ENCODE measurements around the gene CLEC2B. TPM values are rescaled to one million over a fixed set of nuclear protein-coding genes. Genes with fewer than 3 reads are reported as not detected.
"Not testable (repeated sequence)": the region's sequence is repeated elsewhere in the genome, so short reads cannot be mapped to it uniquely, and the experiment has no call there.

Gene CLEC2B
- 46.4 and 48.9 TPM in 2 replicates for total RNA-seq

DNA sequence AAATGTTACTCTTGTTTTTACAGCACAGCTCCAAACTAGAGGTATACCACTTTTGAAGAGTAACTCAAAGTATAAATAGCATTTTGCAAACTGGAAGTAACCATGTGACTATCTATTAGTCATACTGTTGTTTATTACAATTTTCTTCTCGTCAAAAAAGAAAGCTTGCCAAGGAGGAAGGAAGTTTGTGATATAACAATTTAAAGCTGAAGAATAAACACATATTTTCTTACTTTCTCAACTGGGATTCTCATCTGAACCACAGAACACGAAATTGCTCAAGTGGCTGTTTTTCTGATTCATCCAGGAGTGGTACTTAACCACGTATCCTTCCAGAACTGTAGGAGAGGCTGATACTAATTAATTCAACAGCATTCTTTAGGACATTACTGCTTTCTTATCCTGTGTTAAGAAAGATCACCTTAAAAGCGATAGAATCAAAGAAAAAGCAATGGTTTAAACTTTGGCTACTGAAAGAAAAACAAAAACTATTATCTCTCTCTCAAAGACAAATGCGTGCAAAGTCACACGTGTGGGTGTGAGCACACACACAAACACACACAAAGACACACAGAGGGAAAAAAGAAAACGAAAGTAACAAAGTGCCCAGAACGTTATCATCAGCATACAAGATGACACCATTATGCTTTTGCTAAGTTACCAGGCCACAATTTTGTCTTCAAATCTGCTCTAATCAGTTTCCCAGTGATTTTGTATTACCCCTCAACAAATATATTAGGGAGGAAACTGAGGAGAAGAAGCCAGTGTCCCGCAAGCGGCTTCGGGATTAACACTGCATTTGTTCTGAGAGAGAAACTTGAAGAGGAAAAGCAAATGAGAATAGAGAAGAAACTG lies at the start of gene CLEC2B:
CLEC2B (minus strand) TSS at position 48 of the 855 bp plus-strand sequence.
- intact Hi-C loops (cut with micrococcal nuclease): loop anchor here (1.0 to 10.0 kb wide), 19 partner anchors 38 to 1897 kb away; partner anchors contain the start of genes CD69, CLEC2D, GABARAPL1 and MAGOHB

DNA sequence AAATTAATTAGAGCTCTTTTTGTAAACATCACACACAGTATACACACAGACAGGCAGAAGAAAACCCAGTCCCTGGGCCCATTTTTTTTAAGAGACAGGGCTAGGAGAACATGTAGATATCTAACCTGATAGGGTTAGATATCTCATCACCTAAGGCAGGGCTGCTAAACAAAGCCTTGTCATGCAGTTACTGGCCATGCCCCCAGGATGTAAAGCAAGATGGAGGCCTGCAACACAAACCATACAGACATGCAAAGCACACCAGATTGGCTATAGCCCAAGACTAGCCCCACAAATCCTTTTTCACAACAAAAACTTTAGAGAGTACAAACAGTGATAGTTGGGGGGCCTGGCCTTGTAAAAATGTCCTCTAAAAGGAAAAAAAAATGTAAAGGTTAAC lies 42.6 kb upstream of the CLEC2B start:
- intact Hi-C loops (cut with micrococcal nuclease): no loop called here

DNA sequence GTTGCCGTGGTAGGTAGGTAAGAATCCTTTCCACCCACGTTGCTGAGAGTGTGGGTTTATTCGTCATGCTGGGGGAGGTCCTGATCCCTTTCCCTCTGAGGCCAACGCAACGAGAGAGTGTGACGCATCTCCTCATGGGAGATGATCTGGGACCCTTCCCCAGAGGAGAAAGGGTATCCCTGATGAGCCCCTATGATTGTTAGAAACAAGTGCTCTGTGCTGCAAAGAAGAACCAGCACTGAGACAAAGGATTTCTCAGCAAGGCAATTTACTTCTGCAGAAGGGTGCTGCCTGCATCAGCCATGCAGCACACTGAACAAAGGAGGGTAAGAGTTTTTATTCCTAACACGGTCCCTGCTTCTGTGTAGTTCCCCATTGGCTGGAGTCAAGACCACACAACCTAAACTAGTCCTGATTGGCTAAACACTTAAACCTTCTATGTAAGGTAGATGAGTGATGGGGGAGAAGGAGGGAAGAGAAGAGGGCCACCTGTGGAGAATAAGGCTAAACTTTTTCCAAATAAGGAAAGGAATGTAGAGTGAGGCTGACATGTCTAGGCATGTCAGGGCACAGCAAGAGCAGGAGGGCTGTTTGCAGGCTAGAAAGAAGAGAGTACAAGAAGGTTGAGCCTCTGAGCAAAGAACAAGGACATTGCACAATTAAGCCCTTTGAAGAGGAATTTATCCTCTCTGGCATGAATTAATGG lies 41.7 kb upstream of the CLEC2B start:
- intact Hi-C loops (cut with micrococcal nuclease): no loop called here

DNA sequence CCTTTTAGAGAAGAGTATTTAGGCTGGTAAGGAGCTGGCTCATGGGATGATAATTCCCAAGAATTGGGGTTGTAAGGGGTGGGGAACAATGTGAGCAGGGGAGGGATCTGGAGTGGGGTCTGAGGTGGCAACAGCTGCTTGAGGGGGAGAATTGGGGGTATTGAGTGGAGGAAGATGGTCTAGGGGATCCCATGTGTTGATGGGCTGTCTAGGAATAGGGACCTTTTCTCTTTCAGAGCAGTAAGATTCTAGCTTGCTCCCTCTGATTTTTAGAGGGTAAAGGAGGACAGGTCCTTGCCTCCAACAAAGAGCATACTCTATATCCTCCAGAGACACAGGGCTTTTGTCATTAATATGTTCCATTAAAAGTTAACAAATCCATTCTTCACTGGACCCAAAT lies 40.6 kb upstream of the CLEC2B start:
- intact Hi-C loops (cut with micrococcal nuclease): no loop called here

DNA sequence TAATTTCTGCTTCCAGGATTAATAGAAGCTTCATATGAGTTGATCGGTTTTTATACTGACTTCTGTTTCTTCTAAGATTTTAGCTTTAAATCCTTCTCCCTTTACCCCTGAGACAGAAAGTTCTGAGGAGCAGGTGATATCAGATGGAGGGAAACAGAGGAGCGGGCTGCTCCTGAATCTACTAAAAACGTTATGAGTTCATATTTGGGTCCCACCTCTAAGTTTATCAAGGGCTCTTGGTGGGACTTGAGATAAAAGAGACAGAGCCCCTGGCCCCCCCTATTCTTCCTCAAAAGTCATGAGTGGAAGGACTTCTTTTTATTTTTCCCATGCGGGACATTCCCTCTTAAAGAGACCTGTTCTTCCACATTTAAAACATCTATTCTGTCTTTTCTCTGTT lies 39.2 kb upstream of the CLEC2B start:
- intact Hi-C loops (cut with micrococcal nuclease): no loop called here

DNA sequence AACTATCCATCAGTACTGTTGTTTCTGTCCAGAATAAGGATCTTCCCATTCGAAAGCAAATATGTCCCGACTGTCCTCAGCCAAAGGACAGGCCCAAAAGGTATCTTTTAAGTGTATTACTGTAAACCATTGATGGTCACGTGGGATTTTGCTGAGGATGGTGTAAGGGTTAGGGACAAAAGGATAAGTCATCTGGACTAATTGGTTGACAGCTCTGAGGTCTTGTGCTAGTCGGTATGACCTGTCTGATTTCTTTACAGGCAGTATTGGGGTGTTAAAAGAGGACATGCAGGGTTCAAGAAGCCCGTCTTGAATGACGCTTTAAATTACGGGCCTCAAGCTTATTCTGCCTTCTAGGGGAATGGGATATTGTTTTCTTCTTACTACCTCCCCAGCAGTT lies 38.6 kb upstream of the CLEC2B start:
- intact Hi-C loops (cut with micrococcal nuclease): loop anchor here (1.0 to 2.0 kb wide), 3 partner anchors 15 to 41 kb away; partner anchors contain the start of gene CLEC2B

DNA sequence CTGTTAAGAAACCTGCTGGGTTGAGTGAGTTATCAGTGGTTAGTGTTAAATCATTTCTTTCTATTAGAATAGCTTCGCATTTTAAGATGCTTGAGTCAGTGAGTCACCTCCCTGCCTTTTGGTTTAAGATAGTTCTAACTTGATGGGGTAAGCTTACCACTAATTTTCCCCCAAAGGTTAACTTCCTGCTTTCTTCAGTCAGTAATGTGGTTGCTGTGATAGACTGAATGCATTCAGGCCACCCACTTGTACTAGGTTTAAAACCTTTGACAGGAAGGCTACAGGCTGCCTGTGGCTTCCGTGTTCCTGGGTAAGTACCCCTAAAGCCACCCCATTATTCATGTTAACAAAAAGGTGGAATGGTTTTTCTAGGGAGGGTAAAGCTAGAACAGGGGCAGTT lies 37.7 kb upstream of the CLEC2B start:
- intact Hi-C loops (cut with micrococcal nuclease): loop anchor here (1.0 to 2.0 kb wide), 3 partner anchors 16 to 41 kb away; partner anchors contain the start of gene CLEC2B

DNA sequence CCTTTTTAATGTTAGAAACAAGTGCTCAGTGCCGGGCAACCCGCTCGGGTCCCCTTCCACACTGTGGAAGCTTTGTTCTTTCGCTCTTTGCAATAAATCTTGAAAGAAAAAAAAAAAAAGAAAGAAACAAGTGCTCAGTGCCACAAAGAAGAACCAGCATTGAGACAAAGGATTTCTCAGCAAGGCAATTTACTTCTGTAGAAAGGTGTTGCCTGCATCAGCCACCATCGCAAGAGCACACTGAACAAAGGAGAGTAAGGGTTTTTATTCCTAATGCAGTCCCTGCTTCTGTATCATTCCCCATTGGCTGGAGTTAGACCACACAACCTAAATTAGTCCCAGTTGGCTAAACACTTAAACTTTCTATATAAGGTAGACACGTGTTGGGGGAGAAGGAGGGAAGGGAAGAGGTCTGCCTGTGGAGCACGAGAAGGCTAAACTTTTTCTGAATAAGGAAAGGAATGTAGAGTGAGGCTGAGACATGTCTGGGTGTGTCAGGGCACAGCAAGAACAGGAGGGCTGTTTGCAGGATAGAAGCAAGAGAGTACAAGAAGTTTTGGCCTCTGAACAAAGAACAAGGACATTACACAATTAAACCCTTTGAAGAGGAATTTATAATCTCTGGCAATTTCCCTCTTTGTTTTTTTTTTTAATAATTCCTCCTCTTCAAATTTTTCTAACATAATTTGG lies 33.5 kb upstream of the CLEC2B start:
- intact Hi-C loops (cut with micrococcal nuclease): no loop called here

DNA sequence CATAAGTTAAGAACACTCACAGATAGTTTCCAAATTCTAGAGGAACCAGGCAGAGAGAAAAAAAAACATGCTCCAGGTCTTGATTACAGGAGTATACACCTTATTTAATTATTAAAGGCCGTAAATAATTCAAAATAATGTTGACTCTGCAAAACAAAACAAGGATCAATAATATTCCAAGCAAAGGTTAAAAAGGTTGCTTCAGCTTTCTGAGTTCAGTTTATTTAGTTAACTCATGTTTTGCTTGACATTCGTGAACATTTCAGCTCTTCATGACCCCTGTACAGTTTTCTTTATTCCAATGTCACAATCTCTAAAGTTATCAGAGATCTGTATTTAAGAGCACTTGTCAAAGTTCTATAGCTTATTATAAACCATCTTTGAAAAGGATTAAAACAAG lies 31.8 kb upstream of the CLEC2B start:
- intact Hi-C loops (cut with micrococcal nuclease): no loop called here

DNA sequence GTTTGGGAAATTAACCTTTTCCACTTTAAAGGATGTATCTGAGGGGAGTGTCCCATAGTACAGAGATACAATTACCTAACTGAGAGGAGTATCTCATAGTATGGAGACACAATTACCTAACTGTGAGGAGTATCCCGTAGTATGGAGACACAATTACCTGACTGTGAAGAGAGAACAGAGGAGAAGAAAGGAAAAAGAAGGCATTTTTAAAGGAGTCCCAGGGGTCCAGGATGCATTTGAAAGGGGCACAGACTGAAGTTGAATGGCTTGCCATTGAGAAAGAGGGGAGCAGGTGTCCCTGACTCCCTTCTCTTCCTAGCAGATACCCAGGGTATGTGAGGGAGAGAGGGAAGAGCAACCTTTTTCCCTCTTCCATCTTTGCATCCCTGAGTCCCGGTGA lies 30.1 kb upstream of the CLEC2B start:
- intact Hi-C loops (cut with micrococcal nuclease): no loop called here

DNA sequence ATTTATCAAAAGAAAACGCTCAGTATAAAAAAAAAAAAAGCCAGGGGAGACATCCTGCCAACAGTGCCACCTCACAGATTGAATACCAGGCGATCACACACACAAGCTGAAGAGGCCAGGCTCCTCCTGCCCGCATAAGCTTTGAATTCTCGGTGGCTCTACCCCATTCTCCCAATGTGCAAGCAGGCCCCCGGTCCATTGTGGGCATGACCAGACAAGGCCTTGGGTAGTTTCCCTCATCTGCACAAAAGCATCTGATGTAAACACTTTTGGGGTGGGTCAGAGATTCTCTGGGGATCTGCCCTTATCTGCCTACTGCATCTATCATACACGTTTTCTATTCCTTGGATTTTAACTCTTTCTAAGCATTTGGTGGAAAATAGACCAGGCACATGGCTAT lies 28.4 kb upstream of the CLEC2B start:
- intact Hi-C loops (cut with micrococcal nuclease): no loop called here

DNA sequence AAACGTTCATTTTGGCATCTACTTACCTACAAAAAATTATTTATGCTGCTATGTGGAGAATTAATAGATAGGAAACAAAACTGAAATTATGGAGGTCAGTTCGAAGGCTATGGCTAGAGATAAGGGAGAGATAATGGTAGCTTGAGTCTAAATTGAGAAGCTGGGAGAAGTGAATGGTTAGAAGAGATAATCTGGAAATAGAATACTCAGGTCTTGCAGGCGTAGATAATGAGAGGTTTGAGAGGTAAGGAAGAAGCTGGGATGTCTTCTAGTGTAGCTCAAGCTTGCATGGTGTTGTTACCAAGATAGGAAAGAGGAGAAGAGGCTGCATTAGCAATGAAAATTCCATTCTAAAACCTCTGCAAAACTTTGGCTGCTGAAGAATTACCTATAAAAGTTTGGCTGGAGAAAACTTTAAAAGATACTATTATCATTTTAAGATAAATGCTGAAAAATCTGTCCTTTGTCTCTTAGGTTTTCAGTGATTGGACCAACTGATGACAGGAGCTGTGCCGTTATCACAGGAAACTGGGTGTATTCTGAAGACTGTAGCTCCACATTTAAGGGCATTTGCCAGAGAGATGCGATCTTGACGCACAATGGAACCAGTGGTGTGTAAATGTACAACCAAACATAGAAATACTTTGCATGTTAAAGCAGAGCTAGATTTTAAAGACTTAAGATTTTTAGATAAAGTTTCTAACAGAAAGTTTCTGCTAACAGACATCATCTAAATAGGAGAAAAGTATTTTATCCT lies 26.2 kb upstream of the CLEC2B start:
- intact Hi-C loops (cut with micrococcal nuclease): no loop called here

DNA sequence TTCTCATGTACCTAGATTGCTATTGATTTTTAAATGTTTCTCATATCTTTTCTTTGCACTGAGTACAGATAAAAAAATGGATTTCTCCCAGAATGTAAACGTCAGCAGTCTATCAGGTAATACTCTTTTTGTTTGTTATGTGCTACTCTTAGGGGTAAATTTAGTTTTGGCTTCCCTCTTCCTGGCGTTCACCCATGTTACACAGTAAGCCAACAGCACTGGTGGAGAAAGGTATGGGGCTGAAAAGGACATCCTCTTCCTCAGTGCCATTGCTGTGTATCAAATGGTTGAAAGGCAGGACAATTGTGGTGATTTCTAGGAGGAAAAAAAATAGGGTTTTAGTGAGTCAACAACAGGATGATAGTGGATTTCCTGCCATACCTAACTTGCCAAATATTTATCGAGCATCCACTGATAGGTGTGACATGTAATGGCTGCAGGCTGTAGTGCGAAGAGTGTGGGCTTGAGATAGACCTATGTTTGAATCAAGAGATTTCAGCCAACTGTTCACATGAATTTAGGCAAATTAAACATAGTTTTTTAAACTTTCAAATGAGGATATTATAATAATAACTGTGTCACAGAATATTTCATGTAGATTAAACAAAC lies 19.6 kb upstream of the CLEC2B start:
- intact Hi-C loops (cut with micrococcal nuclease): no loop called here

DNA sequence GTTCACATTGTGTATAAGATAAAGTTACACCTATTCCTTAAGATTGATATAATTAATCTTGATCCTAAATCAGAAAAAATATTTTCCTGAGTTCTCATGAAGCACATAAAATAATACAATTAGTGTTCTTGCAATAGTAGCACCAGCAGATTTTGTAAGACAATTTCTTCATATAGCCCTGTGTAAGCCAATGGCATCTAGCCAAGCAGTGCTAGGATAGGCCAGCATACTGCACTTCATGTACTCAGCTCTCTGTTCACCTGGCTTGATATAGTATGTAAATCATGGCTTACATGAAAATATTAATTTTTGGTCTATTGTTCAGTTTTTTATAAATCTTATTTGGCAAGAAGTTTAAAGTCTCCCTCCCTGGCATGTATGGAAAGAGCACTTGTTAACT lies 14.0 kb upstream of the CLEC2B start:
- intact Hi-C loops (cut with micrococcal nuclease): no loop called here

DNA sequence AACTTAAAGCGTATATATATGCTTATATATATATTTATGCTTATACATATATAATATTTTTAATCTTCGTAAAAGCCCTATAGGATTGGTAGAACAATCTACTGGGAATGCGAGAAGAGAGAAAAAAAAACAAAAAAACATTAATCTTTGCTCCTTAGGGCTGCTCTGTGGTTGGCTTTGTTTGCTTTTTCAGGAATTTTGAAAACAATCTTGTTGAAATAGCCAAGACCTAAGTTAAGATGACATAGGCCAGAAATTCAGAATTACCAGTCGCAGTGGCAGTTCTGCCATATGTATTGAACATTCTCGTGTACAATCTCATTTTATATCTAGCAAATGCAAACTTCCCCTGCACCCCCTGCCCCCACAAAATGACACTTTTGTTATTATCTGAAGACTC lies 12.8 kb upstream of the CLEC2B start:
- intact Hi-C loops (cut with micrococcal nuclease): no loop called here

DNA sequence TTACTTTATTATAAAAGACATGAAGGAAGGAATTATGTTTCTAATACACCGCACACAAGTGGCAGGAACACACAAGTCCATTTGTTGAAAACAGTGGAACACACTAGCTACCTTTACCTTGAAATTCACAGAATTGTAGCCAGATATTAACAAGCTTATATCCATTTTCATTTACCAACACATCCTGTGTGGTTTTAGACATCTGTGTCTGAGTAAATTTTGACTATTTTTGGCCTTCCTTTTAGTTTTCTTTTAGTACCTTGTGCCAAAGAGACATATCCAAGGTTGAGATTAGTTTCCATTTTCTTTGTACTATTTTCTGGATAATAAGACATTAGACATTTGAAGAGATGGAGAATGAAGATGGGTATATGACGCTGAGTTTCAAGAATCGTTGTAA lies 12.1 kb upstream of the CLEC2B start, which contains the start of gene KLRF2:
KLRF2 (plus strand) TSS at position 244 of the 400 bp plus-strand sequence; CDS start at position 351, 107 bp downstream.
- intact Hi-C loops (cut with micrococcal nuclease): no loop called here

DNA sequence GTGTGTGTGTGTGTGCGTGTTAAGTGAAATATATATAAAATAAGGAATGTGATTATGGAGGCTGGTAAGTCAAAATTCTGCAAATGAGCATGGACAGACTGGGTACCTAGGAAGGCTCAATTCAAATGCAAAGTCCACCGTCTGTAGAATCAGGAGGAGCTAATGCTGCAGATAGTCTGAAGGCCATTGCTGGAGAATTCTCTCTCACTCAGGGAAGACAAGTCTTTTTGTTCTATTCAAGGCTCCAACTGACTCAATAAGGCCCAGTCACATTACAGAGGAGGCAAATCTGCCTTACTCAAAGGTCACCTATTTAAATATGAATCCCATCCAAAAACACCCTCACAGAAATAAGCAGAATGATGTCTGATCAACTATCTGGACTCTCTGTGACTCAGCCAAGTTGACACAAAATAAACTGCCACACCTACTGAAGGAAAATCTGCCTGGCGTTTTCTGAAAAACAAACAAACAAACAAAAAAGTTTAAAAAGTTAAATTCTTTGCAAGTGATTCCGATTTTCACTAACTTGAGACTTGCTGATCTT lies 11.5 kb upstream of the CLEC2B start:
- intact Hi-C loops (cut with micrococcal nuclease): no loop called here

DNA sequence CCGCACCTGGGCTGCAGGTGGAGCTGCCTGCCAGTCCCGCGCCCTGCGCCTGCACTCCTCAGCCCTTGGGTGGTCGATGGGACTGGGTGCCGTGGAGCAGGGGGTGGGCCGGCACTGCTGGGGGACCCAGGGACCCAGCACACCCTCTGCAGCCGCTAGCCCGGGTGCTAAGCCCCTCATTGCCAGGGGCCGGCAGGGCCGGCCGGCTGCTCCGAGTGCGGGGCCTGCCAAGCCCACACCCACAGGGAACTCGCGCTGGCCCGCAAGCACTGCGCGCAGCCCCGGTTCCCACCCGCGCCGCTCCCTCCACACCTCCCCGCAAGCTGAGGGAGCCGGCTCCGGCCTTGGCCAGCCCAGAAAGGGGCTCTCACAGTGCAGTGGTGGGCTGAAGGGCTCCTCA lies 7.0 kb upstream of the CLEC2B start:
- intact Hi-C loops (cut with micrococcal nuclease): not testable (repeated sequence)

DNA sequence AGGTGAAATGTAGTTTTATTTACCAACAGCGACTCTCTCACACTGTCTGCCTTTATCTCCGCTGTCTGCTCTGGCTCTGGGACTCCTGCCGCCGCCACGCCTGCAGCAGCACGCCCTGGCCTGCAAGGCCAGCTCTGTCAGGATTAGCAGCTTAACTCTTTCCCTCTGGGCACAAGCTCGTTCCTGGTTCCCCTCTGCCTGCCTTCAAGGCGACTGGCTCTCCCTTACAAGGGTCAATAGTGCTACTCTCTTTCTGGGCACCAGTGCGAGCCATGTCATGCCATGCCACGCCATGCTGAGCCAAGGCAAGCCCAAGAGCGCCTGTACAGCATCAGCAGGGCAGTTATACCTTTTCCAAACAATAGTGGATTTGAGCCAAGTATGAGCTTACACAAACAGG lies 3.6 kb upstream of the CLEC2B start:
- intact Hi-C loops (cut with micrococcal nuclease): no loop called here

DNA sequence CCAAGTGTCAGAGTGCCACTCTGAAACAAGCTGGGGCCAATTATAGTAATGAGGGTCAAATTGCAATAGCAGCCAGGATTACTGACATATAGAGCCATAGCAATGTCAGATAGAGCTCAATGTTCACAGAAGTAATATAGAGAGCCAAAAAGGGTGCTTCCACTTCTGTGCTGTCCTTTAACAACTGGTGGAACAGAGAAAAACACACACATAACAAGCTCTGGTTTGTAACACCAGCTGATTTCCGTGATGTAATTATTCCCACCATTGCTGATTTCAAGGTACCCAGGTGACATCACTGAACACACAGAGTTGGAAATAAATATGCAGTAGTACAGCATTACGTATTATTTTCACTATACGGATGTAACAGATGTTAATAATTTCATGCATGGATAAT lies 3.0 kb upstream of the CLEC2B start:
- intact Hi-C loops (cut with micrococcal nuclease): no loop called here

All from T-helper 1 cell treated with Interleukin-12 subunit alpha and Interleukin-12 subunit beta and Interleukin-4 antibody, amounts not matched to agents 30 ng/mL and 1 ng/mL, for 36 hours (primary cell).